Panc1 (cell line): ENCODE measurements around the gene EEIG1. TPM values are rescaled to one million over a fixed set of nuclear protein-coding genes. Genes with fewer than 3 reads are reported as not detected.
A peak's percentile ranks its signal among the peaks of the same experiment; 100 is the strongest.

Experiments
- ATAC-seq: fragments of 200-7000 bp; cut with Tn5 transposase; 2 replicates; pipeline ENCODE4 v1.9.1; 2020; ENCODE audit warnings: mild to moderate bottlenecking, moderate library complexity
- BruUV-seq: library from RNA; stranded (reverse); fragments of 400-500 nt; replicated peaks from 2 replicates; lab custom pipeline; 2021; lab: Mats Ljungman, UMichigan
- CTCF ChIA-PET: fragments of 300-600 bp; sonication (Branson Sonifier 250); formaldehyde crosslinking; loops from one replicate; lab custom pipeline; 2022; ENCODE audit warnings: antibody characterized with exemption; lab: Charles Lee
- POLR2A ChIA-PET: fragments of 300-600 bp; sonication (Branson Sonifier 250); formaldehyde crosslinking; loops from one replicate; lab custom pipeline; 2022; ENCODE audit warnings: antibody characterized with exemption; lab: Charles Lee
- DNase-seq: peaks from one replicate; pipeline ENCODE4 v3.0.0-alpha.2; 2010; ENCODE audit warnings: low read depth, low spot score
- H3K27ac ChIP-seq: 2 replicates; pipeline ENCODE4 v1.5.1; 2011; ENCODE audit warnings: mild to moderate bottlenecking, low read length, inconsistent platforms
- H3K27me3 ChIP-seq: fragments of 200-500 bp; sonication (Bioruptor generic); 2 replicates; pipeline ENCODE4 v1.6.0; 2014; ENCODE audit warnings: low read length, inconsistent platforms; ENCODE audit not compliant: control insufficient read depth, insufficient read depth
- H3K36me3 ChIP-seq: fragments of 200-500 bp; sonication (Bioruptor generic); 2 replicates; pipeline ENCODE4 v1.5.1; 2014; ENCODE audit warnings: inconsistent platforms, mild to moderate bottlenecking, low read length, moderate library complexity; ENCODE audit not compliant: control insufficient read depth, insufficient read depth
- H3K4me1 ChIP-seq: 2 replicates; pipeline ENCODE4 v1.5.1; 2011; ENCODE audit warnings: inconsistent platforms, mild to moderate bottlenecking, low read length, moderate library complexity; ENCODE audit not compliant: control insufficient read depth, insufficient read depth
- H3K4me3 ChIP-seq, 2 experiments: 2 replicates each; pipeline ENCODE4 v1.5.1; 2011 to 2012; ENCODE audit warnings: low read depth in 2 of 2, low read length in 2 of 2, mild to moderate bottlenecking in 2 of 2, inconsistent platforms in 1 of 2, moderate library complexity in 1 of 2
- H3K9me3 ChIP-seq: fragments of 200-500 bp; sonication (Bioruptor generic); 2 replicates; pipeline ENCODE4 v1.5.1; 2014; ENCODE audit warnings: low read depth, mild to moderate bottlenecking, inconsistent platforms, low read length, moderate library complexity; ENCODE audit not compliant: control insufficient read depth, insufficient read depth
- CTCF ChIP-seq: fragments of 450-650 bp; IDR thresholded peaks from 2 replicates; pipeline ENCODE4 v1.5.1; 2017; ENCODE audit warnings: mild to moderate bottlenecking
- POLR2AphosphoS5 ChIP-seq: IDR thresholded peaks from 2 replicates; pipeline ENCODE4 v1.6.1; 2012; ENCODE audit warnings: mild to moderate bottlenecking, low read depth, low read length, moderate library complexity
- REST ChIP-seq, 2 experiments: IDR thresholded peaks; 2 replicates each; pipeline ENCODE4 v1.6.1; 2011 to 2012; ENCODE audit warnings: low read depth in 2 of 2, control low read depth in 1 of 2, low read length in 1 of 2, mild to moderate bottlenecking in 1 of 2, moderate library complexity in 1 of 2; ENCODE audit not compliant: insufficient read depth in 1 of 2
- SIN3A ChIP-seq: IDR thresholded peaks from 2 replicates; pipeline ENCODE4 v1.6.1; 2012; ENCODE audit warnings: low read depth, mild to moderate bottlenecking, low read length, moderate library complexity, borderline replicate concordance; ENCODE audit not compliant: insufficient read depth
- TCF7L2 ChIP-seq: IDR thresholded peaks from 2 replicates; pipeline ENCODE4 v1.6.1; 2011; ENCODE audit warnings: mild to moderate bottlenecking, low read depth, low read length, inconsistent platforms
- in situ Hi-C: cut with HindIII; loops from 2 replicates; pipeline ENCODE4 v1.10.0; 2016; ENCODE audit warnings: low sequenced_read_pairs, low pct_unique_long_range_greater_than_20kb
- intact Hi-C: fragments of 100-400 bp; cut with micrococcal nuclease; formaldehyde crosslinking; loops from one replicate; pipeline ENCODE4 v1.10.0; 2022; ENCODE audit not compliant: unreplicated experiment
- total RNA-seq: library from RNA; stranded (reverse); gene quantifications from one replicate; pipeline ENCODE4 v1.2.1, GENCODE V29; 2021; ENCODE audit not compliant: unreplicated experiment

The EEIG1 gene
- total RNA-seq, 1 experiment from 2014 or later: 361 TPM

DNA sequence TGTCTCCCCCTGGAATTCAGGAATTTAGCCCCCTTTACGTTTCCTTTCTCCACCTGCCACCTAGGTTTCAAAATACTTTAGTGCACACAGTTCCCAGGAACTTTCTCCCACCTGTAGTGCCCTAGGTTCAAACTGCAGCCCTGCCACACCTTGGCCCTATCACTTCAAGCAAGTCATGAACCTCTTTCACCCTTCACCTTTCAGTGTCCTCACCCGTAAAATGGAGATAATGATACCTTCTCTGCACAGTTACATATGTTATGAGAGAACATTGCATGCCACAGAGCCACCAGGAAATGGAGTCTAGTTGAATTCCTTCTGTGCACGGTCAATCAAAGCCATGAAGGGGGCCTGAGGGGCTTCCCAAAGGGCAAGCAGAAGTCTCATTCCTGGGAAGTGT lies 9.8 kb upstream of the EEIG1 start:
- Histone ChIP-seq H3K4me1 (peaks cover 20% of the 10 kb centered on the region), H3K9me3 (no peaks in the 10 kb centered on the region), H3K27ac (peak overlapping the region; percentile 67), H3K27me3 (no peaks in the 10 kb centered on the region), H3K4me3 (no peak overlapping the region), H3K36me3 (no peaks in the 10 kb centered on the region)
- TF ChIP-seq POLR2AphosphoS5: no peak
- TF ChIP-seq SIN3A: no peak
- no peak for TF ChIP-seq TCF7L2
- no peak for TF ChIP-seq CTCF
- no peak for TF ChIP-seq REST (IDR thresholded peaks at IDR 0.05; ENCODE audit: insufficient read depth in 1 of 2, low read depth in 2 of 2, low read length in 1 of 2)
- in situ Hi-C loops (no loop called here), intact Hi-C loops (no loop called here)
- ChIA-PET POLR2A (no interaction called here), CTCF (no interaction called here)
- ATAC-seq: no peak
- BruUV-seq: no TSS peak
- DNase-seq: no peak

DNA sequence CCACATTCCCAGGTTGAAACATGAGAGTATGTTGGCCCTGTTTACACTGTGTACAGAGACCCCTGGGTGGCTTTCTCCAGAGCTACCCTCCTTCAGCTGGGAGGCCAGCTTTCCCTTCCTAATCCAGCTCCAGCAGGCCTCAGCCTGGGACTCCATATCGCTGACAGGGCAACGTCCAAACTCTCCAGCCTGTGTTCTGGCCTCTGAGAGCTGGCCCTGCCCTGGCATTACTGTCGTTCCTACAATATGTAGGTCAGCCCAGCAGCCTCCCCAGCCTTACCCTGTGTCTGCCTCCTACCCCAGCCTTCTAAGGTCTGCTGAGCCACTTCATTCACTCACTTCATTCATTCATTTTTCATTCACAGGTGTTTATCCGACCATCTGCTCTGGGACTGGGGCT lies 8.3 kb upstream of the EEIG1 start:
- peak overlapping the region; percentile 96 for H3K27ac ChIP-seq
- ATAC-seq (no peak), DNase-seq (no peak)
- POLR2A ChIA-PET: no interaction called here
- CTCF ChIA-PET: no interaction called here
- no peaks in the 10 kb centered on the region for H3K9me3 ChIP-seq
- intact Hi-C loops: no loop called here
- no peaks in the 10 kb centered on the region for H3K36me3 ChIP-seq
- TF ChIP-seq POLR2AphosphoS5 (no peak), SIN3A (no peak)
- BruUV-seq: no TSS peak
- H3K27me3 ChIP-seq: no peaks in the 10 kb centered on the region
- H3K4me1 ChIP-seq: peaks cover 26% of the 10 kb centered on the region
- no peak overlapping the region for H3K4me3 ChIP-seq
- in situ Hi-C loops: no loop called here

- ChIA-PET CTCF (no interaction called here), POLR2A (interaction anchor here (0.6 kb wide), 1 partner anchor 521 kb away, joined by 3 read pairs; no protein-coding TSS in a partner anchor)
- Histone ChIP-seq H3K4me3 (no peak overlapping the region), H3K4me1 (peaks cover 44% of the 10 kb centered on the region), H3K9me3 (no peaks in the 10 kb centered on the region), H3K27me3 (no peaks in the 10 kb centered on the region), H3K27ac (peak overlapping the region; percentile 96), H3K36me3 (no peaks in the 10 kb centered on the region)
- intact Hi-C loops (no loop called here), in situ Hi-C loops (no loop called here)
- DNase-seq (peak; percentile 96), ATAC-seq (peak; percentile 91)
- BruUV-seq: no TSS peak
- TF ChIP-seq CTCF (no peak), TCF7L2 (no peak; the same call in 1 of the 2 replicates), POLR2AphosphoS5 (peak; percentile 63; the same call in 1 of the 2 replicates)
Observed at GRCh38 chr9:127987103-127987614, 6.4 kb upstream of the EEIG1 start.
